ENCODE data around the gene OLFML3. TPM values are rescaled to one million over a fixed set of nuclear protein-coding genes. Genes with fewer than 3 reads are reported as not detected.

The OLFML3 gene
- total RNA-seq, 6 donors from 2014 or later, result 11.5 to 59.9 (median 36.6) TPM

DNA sequence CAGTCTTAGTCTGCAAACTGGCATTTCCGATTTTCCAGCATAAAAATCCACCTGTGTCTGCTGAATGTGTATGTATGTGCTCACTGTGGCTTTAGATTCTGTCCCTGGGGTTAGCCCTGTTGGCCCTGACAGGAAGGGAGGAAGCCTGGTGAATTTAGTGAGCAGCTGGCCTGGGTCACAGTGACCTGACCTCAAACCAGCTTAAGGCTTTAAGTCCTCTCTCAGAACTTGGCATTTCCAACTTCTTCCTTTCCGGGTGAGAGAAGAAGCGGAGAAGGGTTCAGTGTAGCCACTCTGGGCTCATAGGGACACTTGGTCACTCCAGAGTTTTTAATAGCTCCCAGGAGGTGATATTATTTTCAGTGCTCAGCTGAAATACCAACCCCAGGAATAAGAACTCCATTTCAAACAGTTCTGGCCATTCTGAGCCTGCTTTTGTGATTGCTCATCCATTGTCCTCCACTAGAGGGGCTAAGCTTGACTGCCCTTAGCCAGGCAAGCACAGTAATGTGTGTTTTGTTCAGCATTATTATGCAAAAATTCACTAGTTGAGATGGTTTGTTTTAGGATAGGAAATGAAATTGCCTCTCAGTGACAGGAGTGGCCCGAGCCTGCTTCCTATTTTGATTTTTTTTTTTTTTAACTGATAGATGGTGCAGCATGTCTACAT is 2.5 kb upstream of the OLFML3 start:
- H3K27ac ChIP-seq, result peak overlapping the region in 2 of 4 donors; percentile 28 to 58
- ATAC-seq (ENCODE audit: low FRiP score in 2 of 2) (no peak), DNase-seq (no peak)
- 46 to 47% methylated on average over 4 of the region's 4 CpGs for WGBS, 2 donors
- no peaks in the 10 kb centered on the region for H3K9me3 ChIP-seq
- peaks cover 26 to 50% (median 40%) of the 10 kb centered on the region in 4 donors for H3K4me1 ChIP-seq
- H3K36me3 ChIP-seq, result peaks cover 9 to 25% (median 18%) of the 10 kb centered on the region in 4 donors
- no peak overlapping the region for H3K4me3 ChIP-seq
- no peaks in the 10 kb centered on the region for H3K27me3 ChIP-seq
- TF ChIP-seq POLR2AphosphoS5 (IDR thresholded peaks at IDR 0.05), result no peak
- TF ChIP-seq, protein P1, sequence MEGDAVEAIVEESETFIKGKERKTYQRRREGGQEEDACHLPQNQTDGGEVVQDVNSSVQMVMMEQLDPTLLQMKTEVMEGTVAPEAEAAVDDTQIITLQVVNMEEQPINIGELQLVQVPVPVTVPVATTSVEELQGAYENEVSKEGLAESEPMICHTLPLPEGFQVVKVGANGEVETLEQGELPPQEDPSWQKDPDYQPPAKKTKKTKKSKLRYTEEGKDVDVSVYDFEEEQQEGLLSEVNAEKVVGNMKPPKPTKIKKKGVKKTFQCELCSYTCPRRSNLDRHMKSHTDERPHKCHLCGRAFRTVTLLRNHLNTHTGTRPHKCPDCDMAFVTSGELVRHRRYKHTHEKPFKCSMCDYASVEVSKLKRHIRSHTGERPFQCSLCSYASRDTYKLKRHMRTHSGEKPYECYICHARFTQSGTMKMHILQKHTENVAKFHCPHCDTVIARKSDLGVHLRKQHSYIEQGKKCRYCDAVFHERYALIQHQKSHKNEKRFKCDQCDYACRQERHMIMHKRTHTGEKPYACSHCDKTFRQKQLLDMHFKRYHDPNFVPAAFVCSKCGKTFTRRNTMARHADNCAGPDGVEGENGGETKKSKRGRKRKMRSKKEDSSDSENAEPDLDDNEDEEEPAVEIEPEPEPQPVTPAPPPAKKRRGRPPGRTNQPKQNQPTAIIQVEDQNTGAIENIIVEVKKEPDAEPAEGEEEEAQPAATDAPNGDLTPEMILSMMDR (IDR thresholded peaks at IDR 0.05), result peak in 1 of 6 experiments; percentile 20

DNA sequence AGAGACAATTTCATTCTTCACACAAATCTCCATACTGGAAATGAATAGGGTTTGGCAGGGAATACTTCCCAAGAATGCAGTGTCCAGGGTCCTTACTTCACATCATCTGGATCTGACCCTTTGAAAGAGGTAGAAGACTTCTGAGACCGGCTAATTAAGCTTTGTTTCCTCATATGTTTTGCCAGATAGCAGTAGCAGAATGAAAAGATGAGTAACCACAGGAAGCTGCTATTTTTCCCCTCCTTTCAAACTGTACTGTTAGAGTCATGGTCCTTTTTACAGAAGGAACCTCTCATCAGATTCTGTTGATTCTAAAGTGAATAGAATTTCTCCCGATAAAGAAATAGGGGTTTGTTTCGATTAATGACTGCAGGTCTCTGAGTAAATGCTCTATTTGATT is 1.4 kb upstream of the OLFML3 start:
- DNase-seq (no peak), ATAC-seq (ENCODE audit: low FRiP score in 2 of 2) (no peak)
- Histone ChIP-seq H3K27me3 (no peaks in the 10 kb centered on the region), H3K27ac (no peak overlapping the region), H3K9me3 (no peaks in the 10 kb centered on the region), H3K4me3 (no peak overlapping the region), H3K4me1 (peaks cover 37 to 56% (median 47%) of the 10 kb centered on the region in 4 donors), H3K36me3 (peaks cover 4 to 13% (median 6%) of the 10 kb centered on the region in 4 donors)
- WGBS, 2 donors, result 72 to 78% methylated on average over 3 of the region's 3 CpGs
- TF ChIP-seq POLR2A (IDR thresholded peaks at IDR 0.05), result no peak
- no peak for TF ChIP-seq EP300 (IDR thresholded peaks at IDR 0.05)
- TF ChIP-seq, protein P1 (IDR thresholded peaks at IDR 0.05), result no peak
- TF ChIP-seq POLR2AphosphoS5 (IDR thresholded peaks at IDR 0.05), result no peak

DNA sequence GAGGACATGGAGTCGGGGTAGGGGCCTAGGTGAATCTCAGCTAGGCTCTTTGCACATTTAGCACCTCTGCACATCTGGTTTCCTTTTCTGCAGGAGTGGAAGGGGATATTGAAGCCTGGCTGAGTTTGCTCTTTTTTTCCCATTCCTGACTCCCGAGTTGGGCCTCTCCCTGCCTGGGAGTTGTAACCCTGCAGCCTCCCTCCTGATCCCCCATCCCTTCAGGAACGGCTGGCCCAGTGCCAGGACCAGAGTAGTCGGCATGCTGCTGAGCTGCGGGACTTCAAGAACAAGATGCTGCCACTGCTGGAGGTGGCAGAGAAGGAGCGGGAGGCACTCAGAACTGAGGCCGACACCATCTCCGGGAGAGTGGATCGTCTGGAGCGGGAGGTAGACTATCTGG is 836 bp downstream of the OLFML3 start:
- TF ChIP-seq, protein P1 (IDR thresholded peaks at IDR 0.05), result no peak
- TF ChIP-seq POLR2AphosphoS5 (IDR thresholded peaks at IDR 0.05) (no peak), POLR2A (IDR thresholded peaks at IDR 0.05) (no peak)
- Histone ChIP-seq H3K27ac (peak overlapping the region; percentile 38 to 65 (median 62)), H3K4me1 (peaks cover 52 to 66% (median 56%) of the 10 kb centered on the region in 4 donors), H3K27me3 (no peaks in the 10 kb centered on the region), H3K4me3 (peak overlapping the region in 3 of 4 donors; percentile 6 to 36 (median 32)), H3K9me3 (no peaks in the 10 kb centered on the region), H3K36me3 (no peaks in the 10 kb centered on the region)
- DNase-seq, result peak in 1 of 2 donors; percentile 21
- WGBS, 2 donors, result 61 to 72% methylated on average over 10 of the region's 10 CpGs
- no peak for ATAC-seq (ENCODE audit: low FRiP score in 2 of 2)

DNA sequence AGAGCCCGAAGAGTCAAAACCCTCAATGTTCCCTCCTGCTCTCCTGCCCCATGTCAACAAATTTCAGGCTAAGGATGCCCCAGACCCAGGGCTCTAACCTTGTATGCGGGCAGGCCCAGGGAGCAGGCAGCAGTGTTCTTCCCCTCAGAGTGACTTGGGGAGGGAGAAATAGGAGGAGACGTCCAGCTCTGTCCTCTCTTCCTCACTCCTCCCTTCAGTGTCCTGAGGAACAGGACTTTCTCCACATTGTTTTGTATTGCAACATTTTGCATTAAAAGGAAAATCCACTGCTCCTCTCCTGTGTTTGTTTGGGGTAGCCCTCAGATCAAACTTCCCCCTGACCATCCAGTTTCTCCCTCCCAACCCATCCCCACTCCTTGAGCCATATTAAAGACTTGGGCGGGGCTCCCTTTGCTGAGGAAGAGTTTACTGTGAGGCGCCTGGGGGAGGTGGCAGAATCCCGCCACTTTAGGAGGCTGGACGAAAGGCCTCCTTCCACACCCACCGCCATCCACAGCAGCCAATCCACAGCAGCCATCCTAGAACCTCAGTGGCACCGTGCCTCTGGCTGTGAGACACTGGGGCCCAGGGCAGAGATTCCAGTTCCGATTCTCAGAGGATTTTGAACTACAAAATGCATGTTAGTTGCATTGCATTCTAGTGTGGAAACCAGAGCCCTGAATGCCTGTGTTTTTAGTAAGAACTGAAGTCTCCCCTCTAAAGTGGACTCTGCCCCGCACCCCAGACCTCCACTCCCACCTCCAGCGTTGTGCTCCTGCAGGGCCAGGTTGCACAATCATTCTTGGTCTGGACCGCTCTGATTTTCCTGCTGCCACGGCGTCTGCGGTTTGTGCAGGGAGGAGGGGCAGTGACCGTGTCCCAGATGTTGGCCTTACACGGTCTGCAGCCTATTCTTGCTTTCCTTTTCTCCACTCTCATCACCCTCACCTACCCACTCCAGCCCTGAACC is 3.0 kb downstream of the OLFML3 start:
- Histone ChIP-seq H3K27me3 (no peaks in the 10 kb centered on the region), H3K27ac (peak overlapping the region; percentile 54 to 70 (median 60)), H3K4me3 (peak overlapping the region in 3 of 4 donors; percentile 6 to 36 (median 30)), H3K36me3 (no peaks in the 10 kb centered on the region), H3K9me3 (no peaks in the 10 kb centered on the region), H3K4me1 (peaks cover 37 to 47% (median 39%) of the 10 kb centered on the region in 4 donors)
- peak; percentile 10 to 59 for DNase-seq
- 42 to 43% methylated on average over 18 of the region's 18 CpGs for WGBS, 2 donors
- peak; percentile 47 to 81 for ATAC-seq (ENCODE audit: low FRiP score in 2 of 2)
- TF ChIP-seq EP300 (IDR thresholded peaks at IDR 0.05) (no peak), POLR2AphosphoS5 (IDR thresholded peaks at IDR 0.05) (peak; percentile 9 to 23)

DNA sequence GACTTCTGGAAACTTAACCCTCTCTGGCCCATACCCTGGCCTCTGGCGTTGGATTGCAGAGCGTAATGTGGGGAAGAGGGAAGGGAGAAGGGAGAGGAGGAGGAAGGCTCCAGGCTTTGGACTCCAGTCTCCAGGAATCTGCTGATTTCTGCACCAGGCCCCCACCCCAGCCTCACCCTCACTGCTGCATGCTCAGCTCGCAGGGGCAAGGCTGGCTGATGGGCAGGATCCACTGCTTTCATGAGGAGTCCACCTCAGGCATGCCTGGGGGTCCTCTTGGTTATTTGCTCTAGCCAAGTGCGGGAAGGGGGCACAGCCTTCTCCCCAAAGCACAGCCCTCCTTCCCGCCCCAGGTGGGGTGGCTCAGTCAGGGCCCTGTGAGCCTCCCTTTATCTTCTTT is 3.7 kb downstream of the OLFML3 start:
- DNase-seq (peak in 1 of 2 donors; percentile 5), ATAC-seq (ENCODE audit: low FRiP score in 2 of 2) (no peak)
- peaks cover 36 to 46% (median 39%) of the 10 kb centered on the region in 4 donors for H3K4me1 ChIP-seq
- no peaks in the 10 kb centered on the region for H3K36me3 ChIP-seq
- TF ChIP-seq POLR2A (IDR thresholded peaks at IDR 0.05), result no peak
- no peak for TF ChIP-seq EP300 (IDR thresholded peaks at IDR 0.05)
- TF ChIP-seq POLR2AphosphoS5 (IDR thresholded peaks at IDR 0.05), result no peak
- TF ChIP-seq, protein P1 (IDR thresholded peaks at IDR 0.05), result no peak
- peak overlapping the region in 3 of 4 donors; percentile 6 to 35 (median 30) for H3K4me3 ChIP-seq
- no peaks in the 10 kb centered on the region for H3K9me3 ChIP-seq
- WGBS, 2 donors, result 58 to 63% methylated on average over 4 to 5 of the region's 5 CpGs
- peak overlapping the region; percentile 54 to 70 (median 60) for H3K27ac ChIP-seq
- no peaks in the 10 kb centered on the region for H3K27me3 ChIP-seq
